Activated naive CD8-positive, alpha-beta T cell treated with anti-CD3 and anti-CD28 coated beads for 36 hours (primary cell): Measurements from ENCODE around the gene DIDO1. TPM values are rescaled to one million over a fixed set of nuclear protein-coding genes. Genes with fewer than 3 reads are reported as not detected.
"Not testable (repeated sequence)": the region's sequence is repeated elsewhere in the genome, so short reads cannot be mapped to it uniquely, and the experiment has no call there.

ENCODE experiments used
- DNase-seq: peaks from one replicate; pipeline ENCODE4 v3.0.0; 2021
- H3K27ac Mint-ChIP-seq: one replicate; pipeline ENCODE4 v1.8.0; 2022; ENCODE audit warnings: mild to moderate bottlenecking, moderate library complexity, mixed read lengths
- H3K27me3 Mint-ChIP-seq: one replicate; pipeline ENCODE4 v1.8.0; 2022; ENCODE audit warnings: mild to moderate bottlenecking, mixed read lengths
- H3K36me3 Mint-ChIP-seq: one replicate; pipeline ENCODE4 v1.8.0; 2021; ENCODE audit warnings: mild to moderate bottlenecking, mixed read lengths
- H3K4me1 Mint-ChIP-seq: one replicate; pipeline ENCODE4 v1.8.0; 2021; ENCODE audit warnings: mixed read lengths
- H3K4me3 Mint-ChIP-seq: one replicate; pipeline ENCODE4 v1.8.0; 2022; ENCODE audit warnings: mild to moderate bottlenecking, moderate library complexity, mixed read lengths
- H3K9me3 Mint-ChIP-seq: one replicate; pipeline ENCODE4 v1.8.0; 2022; ENCODE audit warnings: mixed read lengths
- total RNA-seq, 2 experiments: library from RNA; stranded (reverse); gene quantifications; one replicate each; pipeline ENCODE4 v1.2.3, GENCODE V29; 2021

The DIDO1 gene
- total RNA-seq, 2 experiments from 2014 or later: 46.3 to 47.2 TPM

DNA sequence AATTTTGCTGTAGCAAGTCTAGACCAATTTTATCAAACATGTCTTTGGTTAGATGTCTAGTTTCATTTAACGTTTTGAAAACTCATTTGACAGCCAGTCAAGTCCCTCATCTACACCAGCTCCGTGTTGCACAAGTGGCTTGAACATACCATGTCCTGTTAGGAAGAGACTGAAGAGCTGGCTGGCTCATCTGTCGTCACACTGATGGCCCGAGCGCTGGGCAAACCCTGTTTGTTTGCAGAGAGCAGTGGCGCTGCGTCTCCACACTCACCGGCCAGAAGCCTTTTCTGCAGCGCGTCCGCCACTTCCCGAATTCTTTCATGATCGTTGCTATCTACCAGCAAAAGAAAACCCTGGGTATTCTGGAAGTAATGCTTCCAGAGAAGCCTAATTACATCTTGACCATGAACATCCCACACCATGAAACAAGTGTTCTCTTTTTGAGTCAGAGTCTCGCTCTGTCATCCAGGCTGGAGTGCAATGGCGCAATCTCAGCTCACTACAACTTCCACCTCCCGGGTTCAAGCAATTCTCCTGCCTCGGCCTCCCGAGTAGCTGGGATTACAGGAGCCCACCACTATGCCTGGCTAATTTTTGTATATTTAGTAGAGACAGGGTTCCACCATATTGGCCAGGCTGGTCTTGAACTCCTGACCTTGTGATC lies 54.0 kb downstream of the DIDO1 start:
- Mint-ChIP-seq H3K27me3 (no peaks in the 10 kb centered on the region), H3K4me1 (peaks cover 13% of the 10 kb centered on the region), H3K36me3 (no peaks in the 10 kb centered on the region), H3K4me3 (no peak overlapping the region), H3K27ac (no peak overlapping the region), H3K9me3 (no peaks in the 10 kb centered on the region)
- DNase-seq: no peak

DNA sequence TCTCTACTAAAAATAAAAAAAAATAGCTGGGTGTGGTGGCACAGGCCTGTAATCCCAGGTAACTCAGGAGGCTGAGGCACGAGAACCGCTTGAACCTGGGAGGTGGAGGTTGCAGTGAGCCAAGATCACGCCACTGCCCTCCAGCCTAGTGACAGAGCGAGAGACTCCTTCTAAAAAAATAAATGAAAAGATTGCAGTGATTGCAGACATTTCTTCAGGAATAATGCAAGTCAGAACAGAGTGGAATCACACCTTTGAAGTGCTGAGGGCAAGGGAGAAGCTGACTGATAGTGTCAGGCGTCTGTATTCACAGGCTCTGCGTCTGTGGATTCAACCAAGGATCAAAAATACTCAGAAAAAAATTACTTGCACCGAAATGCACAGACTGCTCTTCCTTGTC lies 62.1 kb downstream of the DIDO1 start:
- Mint-ChIP-seq H3K27ac (no peak overlapping the region), H3K36me3 (peaks cover 3% of the 10 kb centered on the region), H3K9me3 (peaks cover 3% of the 10 kb centered on the region), H3K4me1 (peaks cover 16% of the 10 kb centered on the region), H3K4me3 (no peak overlapping the region), H3K27me3 (no peaks in the 10 kb centered on the region)
- no peak for DNase-seq

DNA sequence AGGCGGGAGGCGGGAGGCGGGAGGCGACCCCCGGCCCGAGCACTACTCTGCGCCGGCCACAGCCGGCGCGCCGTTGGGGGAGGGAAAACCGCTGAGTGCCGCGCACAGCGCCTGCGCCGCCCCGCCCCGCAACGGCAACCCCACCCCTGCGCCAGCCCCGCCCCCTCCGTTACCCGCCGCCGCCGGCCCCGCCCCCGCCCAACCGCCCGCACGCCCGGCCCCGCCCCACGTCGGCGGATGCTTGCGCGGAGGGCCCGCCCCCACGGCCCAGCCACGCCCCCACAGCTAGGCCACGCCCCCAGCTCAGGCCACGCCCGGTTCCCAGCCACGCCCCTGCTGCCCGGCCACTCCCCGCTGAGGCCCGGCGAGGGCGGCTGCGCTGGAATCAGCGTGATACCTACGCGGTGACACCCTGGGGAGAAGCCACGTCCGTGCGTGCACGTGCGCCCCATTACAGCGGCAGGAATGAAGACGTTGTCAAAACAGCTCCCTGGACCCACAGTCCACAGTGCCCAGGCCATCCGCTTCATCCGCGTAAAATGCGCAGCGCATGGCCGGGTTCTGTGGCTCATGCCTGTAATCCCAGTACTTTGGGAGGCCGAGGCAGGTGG lies 64.5 kb downstream of the DIDO1 start, which contains the start of gene TCFL5:
Gene TCFL5, minus strand, starts transcription at position 97 of the 611 bp plus-strand sequence. CDS start 152 bp downstream, outside the sequence.
- peaks cover 23% of the 10 kb centered on the region for H3K4me1 Mint-ChIP-seq
- peaks cover 3% of the 10 kb centered on the region for H3K9me3 Mint-ChIP-seq
- H3K27me3 Mint-ChIP-seq: no peaks in the 10 kb centered on the region
- H3K27ac Mint-ChIP-seq: no peak within 1 kb of the TSS
- DNase-seq: peak; percentile 93
- peaks cover 13% of the 10 kb centered on the region for H3K36me3 Mint-ChIP-seq
- peak within 1 kb of the TSS; percentile 74 for H3K4me3 Mint-ChIP-seq

DNA sequence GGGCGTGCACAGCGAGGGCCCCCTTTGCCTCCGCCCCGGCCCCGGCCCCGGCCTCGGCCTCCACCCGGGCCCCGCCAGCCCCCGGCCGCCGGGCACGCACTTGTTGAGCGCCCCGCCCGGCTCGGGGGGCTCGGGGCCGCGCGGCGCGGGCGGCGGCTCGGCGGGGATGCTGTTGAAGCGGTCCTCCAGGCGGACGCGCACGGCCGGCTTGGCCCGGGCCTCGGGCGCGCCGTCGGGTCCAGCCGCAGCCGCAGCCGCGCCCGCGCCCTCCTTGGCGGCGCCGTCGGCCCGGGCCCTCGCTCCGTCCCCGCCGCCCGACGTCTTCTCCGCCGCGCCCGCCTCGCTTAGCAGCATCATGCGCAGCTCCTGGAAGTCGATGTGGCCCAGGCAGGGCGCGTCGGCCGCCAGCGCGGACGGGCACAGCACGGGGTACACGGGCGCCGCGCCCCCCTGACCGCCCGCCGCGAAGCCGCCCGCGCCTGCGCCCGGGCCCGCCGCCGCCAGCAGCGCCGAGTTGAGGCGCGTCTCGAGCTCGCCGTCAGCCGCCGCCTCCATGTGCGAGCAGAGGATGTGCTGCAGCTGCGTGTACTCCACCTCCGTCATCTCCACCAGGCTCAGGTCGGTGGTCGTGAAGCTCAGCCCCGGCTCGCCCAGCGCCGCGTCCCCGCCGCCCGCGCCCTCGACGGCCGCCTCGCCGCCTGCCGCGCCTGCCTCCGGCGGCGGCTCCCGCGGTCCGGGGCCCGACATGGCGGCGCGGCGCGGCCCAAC lies 65.2 kb downstream of the DIDO1 start:
- Mint-ChIP-seq H3K27ac (no peak overlapping the region), H3K36me3 (peaks cover 15% of the 10 kb centered on the region), H3K4me3 (peak overlapping the region; percentile 18), H3K27me3 (no peaks in the 10 kb centered on the region), H3K9me3 (peaks cover 3% of the 10 kb centered on the region), H3K4me1 (peaks cover 23% of the 10 kb centered on the region)
- DNase-seq: peak; percentile 60

DNA sequence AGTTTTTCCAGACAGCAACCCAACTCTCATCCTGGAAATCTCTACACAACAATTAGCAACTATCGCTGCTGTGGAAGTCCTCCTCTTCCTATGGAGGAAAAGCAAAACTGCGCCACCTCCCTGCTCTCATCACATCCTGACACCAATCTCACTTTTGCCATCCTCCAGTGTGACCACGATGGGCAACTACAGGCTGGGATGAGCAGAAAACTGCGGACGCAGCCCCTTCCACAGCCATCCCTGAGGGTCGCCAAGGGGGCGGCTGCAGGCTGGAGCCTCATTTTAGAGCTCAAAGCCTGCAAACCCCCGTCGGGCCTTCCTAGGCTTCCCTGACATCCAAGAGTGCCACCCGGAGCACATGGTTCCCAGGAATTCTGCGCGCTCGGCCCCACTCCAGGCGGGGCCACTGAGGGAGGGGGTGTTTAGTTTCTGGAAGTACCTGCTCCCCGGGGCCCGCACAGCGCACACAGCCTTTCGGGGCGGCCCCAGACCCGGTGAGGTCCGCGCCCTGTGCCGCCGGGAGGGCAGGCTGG lies 65.8 kb downstream of the DIDO1 start:
- DNase-seq: no peak
- H3K4me1 Mint-ChIP-seq: peaks cover 23% of the 10 kb centered on the region
- no peaks in the 10 kb centered on the region for H3K27me3 Mint-ChIP-seq
- H3K4me3 Mint-ChIP-seq: peak overlapping the region; percentile 74
- H3K36me3 Mint-ChIP-seq: peaks cover 15% of the 10 kb centered on the region
- no peak overlapping the region for H3K27ac Mint-ChIP-seq
- peaks cover 3% of the 10 kb centered on the region for H3K9me3 Mint-ChIP-seq

DNA sequence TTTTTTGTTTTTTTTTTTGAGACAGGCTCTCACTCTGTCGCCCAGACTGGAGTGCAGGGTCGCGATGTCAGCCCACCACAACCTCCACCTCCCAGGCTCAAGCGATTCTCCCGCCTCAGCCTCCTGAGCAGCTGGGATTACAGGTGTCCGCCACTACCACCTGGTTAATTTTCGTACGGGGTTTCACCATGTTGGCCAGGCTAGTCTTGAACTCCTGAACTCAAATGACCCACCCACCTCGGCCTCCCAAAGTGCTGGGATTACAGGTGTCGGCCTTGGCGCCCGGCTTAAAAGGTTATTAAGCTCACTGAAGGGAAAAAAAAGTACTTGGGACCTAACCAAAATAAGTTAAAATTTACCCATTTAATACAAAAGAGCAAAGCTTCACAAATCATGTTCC lies 66.6 kb downstream of the DIDO1 start:
- Mint-ChIP-seq H3K4me3 (peak overlapping the region; percentile 74), H3K4me1 (peaks cover 23% of the 10 kb centered on the region), H3K27ac (no peak overlapping the region)

DNA sequence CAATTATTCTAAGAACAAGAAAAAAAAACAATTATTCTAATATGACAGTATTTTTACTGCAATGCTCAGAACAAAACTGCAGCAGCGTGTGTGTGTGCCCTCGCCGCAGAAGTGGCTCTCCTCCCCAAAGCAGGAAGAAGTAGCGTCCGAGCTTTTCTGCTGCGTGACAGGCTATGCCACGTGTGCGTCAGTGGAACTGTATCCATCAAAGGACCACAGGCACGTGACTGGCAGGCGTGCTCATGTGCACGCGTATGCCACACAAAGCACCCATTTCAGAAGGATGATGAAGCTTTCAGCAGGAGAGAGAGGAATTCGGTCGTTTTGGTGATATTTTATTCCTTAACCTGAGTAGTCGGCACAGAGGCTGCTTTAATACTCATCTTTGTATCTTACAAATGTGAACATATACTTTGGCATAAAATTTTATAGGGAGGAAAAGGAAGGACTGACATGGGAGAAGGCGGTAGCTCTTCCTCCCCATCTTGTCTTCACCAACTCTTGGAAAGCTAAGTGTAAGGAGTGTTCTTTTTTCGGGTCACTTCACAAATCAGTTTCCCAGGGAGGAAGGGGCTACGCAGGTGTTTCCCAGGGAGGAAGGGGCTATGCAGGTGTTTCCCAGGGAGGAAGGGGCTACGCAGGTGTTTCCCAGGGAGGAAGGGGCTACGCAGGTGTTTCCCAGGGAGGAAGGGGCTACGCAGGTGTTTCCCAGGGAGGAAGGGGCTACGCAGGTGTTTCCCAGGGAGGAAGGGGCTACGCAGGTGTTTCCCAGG lies 68.1 kb downstream of the DIDO1 start:
- no peak overlapping the region for H3K27ac Mint-ChIP-seq
- H3K4me3 Mint-ChIP-seq: no peak overlapping the region
- no peak for DNase-seq
- no peaks in the 10 kb centered on the region for H3K27me3 Mint-ChIP-seq
- peaks cover 23% of the 10 kb centered on the region for H3K4me1 Mint-ChIP-seq
- peaks cover 3% of the 10 kb centered on the region for H3K9me3 Mint-ChIP-seq
- H3K36me3 Mint-ChIP-seq: peaks cover 17% of the 10 kb centered on the region

More for the DNA sequence above, 66.6 kb downstream of the DIDO1 start:
- peaks cover 3% of the 10 kb centered on the region for H3K9me3 Mint-ChIP-seq
- H3K36me3 Mint-ChIP-seq: peaks cover 16% of the 10 kb centered on the region
- no peaks in the 10 kb centered on the region for H3K27me3 Mint-ChIP-seq
- DNase-seq: no peak

DNA sequence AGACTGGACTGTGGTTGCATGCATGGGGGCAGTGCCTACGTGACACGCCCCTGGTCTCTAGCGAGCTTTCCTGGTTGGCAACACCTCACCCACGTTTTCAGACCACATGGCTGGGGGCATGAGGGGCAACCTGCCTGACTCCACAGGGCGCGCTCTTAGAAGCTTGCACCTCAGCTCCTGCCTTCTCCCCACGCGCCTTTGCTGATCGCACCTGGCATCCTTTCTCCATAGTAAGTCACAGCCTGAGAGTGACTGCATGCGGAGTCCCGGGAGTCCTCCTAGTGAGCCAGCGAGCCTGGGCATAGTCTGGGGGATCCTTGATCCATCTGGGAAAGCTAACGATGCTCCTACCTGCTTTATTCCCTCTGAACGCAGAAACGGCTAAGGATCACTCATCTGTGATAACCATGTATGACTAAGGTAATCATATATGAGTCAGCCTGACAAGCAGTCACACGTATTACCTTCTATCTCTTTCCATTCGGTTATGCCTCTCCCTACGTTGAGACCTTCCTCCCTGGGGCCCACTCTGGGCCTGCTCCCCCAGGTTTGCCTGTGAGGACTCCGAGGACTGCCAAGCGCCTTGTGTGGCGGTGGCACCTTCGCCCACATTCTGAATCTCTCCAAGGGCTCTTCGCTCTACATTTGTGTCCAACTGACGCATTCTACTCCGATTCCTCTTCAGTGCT lies 69.2 kb downstream of the DIDO1 start:
- DNase-seq: no peak
- Mint-ChIP-seq H3K4me1 (peaks cover 23% of the 10 kb centered on the region), H3K27me3 (no peaks in the 10 kb centered on the region), H3K36me3 (peaks cover 23% of the 10 kb centered on the region), H3K27ac (no peak overlapping the region), H3K4me3 (no peak overlapping the region), H3K9me3 (no peaks in the 10 kb centered on the region)

DNA sequence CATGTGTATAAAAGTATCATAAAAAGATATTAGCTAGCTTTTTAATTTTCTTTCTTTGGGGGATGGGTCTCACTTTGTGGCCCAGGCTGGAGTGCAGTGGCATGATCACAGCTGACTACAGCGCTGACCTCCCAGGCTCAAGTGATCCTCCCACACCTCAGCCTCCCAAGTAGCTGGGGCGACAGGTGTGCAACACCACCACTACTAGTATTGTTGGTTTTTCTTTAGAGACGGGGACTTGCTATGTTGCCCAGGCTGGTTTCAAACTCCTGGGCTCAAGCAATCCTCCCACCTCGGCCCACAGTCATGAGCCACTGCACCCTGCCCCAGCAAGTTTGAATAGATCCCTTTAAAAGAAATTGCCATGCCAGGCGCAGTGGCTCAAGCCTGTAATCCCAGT lies 71.2 kb downstream of the DIDO1 start:
- H3K4me3 Mint-ChIP-seq: no peak overlapping the region
- H3K9me3 Mint-ChIP-seq: no peaks in the 10 kb centered on the region
- no peaks in the 10 kb centered on the region for H3K27me3 Mint-ChIP-seq
- no peak overlapping the region for H3K27ac Mint-ChIP-seq
- no peak for DNase-seq
- peaks cover 17% of the 10 kb centered on the region for H3K4me1 Mint-ChIP-seq
- H3K36me3 Mint-ChIP-seq: peaks cover 21% of the 10 kb centered on the region

DNA sequence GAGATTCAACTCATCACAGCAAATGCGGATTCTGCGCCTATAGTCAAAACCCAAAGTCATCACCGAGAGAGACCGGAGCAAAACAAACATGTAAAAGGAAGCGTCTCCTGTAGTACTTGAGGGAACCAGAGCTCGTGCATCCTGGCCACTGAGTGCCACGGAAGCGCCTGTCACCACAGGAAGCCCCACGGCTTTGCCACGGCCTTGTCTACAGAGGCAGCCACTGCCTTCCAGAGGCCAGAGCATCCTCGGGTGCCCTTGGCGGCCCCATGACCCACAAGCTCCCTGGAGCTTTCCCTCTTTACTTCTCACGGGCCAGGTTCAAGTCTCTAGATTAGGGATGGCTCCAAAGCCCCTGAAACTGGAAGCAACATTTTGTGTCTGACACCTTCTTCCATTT lies 72.2 kb downstream of the DIDO1 start:
- DNase-seq: no peak
- Mint-ChIP-seq H3K9me3 (no peaks in the 10 kb centered on the region), H3K4me3 (no peak overlapping the region), H3K4me1 (peaks cover 7% of the 10 kb centered on the region), H3K36me3 (peaks cover 21% of the 10 kb centered on the region), H3K27me3 (no peaks in the 10 kb centered on the region), H3K27ac (no peak overlapping the region)

DNA sequence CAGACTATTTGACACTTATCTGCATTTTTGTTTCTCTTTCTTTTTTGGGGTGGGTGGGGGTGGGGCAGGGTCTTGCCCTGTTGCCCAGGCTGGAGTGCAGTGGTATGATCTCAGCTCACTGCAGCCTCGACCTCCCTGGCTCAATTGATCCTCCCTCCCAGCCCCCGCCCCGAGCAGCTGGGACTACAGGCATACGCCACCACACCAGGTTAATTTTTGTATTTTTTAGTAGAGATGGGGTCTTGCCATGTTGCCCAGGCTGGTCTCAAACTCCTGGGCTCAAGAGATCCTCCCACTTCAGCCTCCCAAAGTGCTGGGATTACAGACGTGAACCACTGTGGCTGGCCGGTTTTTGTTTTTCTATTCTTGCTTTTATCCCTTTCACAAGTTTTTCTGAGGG lies 73.0 kb downstream of the DIDO1 start:
- not testable (repeated sequence) for H3K27me3 Mint-ChIP-seq, DNase-seq, H3K27ac Mint-ChIP-seq, H3K9me3 Mint-ChIP-seq, H3K4me3 Mint-ChIP-seq, H3K4me1 Mint-ChIP-seq
- peaks cover 21% of the 10 kb centered on the region for H3K36me3 Mint-ChIP-seq

DNA sequence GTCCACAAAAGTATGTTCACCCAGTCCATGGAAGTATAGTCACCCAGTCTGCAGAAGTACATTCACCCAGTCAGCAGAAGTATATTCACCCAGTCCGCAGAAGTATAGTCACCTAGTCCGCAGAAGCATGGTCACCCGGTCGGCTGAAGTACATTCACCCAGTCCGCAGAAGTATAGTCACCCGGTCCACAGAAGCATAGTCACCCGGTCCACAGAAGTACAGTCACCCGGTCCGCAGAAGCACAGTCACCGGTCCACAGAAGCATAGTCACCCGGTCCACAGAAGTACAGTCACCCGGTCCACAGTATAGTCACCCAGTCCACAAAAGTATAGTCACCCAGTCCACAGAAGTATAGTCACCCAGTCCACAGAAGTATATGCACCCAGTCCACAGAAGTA lies 73.5 kb downstream of the DIDO1 start:
- Mint-ChIP-seq H3K36me3 (peaks cover 18% of the 10 kb centered on the region), H3K4me3 (no peak overlapping the region), H3K9me3 (no peaks in the 10 kb centered on the region), H3K27me3 (no peaks in the 10 kb centered on the region), H3K4me1 (peaks cover 2% of the 10 kb centered on the region), H3K27ac (no peak overlapping the region)
- no peak for DNase-seq

DNA sequence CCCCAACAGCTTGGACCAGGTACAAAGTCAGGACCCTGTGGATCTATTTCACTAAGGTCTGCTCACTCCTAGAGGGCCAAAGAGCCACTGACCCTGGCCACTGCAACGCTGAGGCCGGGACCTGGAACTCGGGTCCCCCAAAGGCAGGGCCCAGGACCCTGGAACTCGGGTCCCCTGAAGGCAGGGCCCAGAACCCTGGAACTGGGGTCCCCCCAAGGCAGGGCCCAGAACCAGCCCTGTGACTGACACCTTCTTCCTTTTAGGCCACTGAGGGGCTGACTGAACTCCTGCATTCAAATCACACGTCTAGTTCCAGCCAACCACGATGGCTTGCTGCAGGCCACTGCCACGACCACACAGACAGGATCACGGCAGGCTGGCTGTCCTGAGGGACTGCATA lies 74.1 kb downstream of the DIDO1 start:
- H3K36me3 Mint-ChIP-seq: peaks cover 14% of the 10 kb centered on the region
- H3K27ac Mint-ChIP-seq: no peak overlapping the region
- H3K4me3 Mint-ChIP-seq: no peak overlapping the region
- H3K4me1 Mint-ChIP-seq: no peaks in the 10 kb centered on the region
- DNase-seq: no peak
- H3K27me3 Mint-ChIP-seq: no peaks in the 10 kb centered on the region
- no peaks in the 10 kb centered on the region for H3K9me3 Mint-ChIP-seq

DNA sequence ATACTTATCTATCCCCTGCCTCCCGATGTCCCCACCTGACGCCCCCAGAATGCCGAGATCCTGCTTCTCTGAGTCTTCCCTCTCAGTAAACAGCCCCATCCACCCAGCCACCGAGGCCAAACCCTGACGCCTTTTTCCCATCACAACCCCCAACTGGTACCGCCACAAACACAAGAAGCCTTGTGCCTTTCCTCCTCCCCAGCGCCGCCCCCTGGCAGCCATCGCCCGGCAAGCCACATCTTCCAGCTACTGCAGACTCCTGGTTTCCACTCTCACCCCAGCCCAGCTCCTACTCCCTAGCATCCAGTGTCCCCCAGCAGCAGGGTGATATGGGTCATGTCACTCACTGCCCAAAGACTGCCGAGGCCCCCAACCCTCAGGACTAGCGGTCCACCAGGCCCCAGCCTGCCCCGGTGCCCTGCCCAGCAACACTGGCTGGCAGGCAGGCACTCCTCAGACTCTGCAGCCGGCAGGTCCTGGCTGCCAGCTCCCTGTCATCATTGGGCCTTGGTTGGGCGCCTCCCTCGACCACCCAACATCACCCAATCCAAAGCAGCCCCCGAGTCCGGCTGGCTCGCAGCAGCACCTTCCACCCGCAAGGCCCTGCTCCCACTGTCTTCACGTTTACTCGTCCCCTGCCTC lies 75.9 kb downstream of the DIDO1 start:
- Mint-ChIP-seq H3K4me3 (no peak overlapping the region), H3K36me3 (peaks cover 12% of the 10 kb centered on the region), H3K27ac (no peak overlapping the region), H3K4me1 (no peaks in the 10 kb centered on the region), H3K9me3 (no peaks in the 10 kb centered on the region), H3K27me3 (no peaks in the 10 kb centered on the region)
- no peak for DNase-seq
